WTC11 (cell line): Measurements from ENCODE around the gene PTPN5.
A peak's percentile ranks its signal among the peaks of the same experiment; 100 is the strongest.

Experiments
- JAZF1 ChIP-seq: fragments of 250-450 bp; sonication (Bioruptor Pico); IDR thresholded peaks from 2 replicates; pipeline ENCODE4 v1.9.0; 2021; ENCODE audit warnings: moderate library complexity, mild to moderate bottlenecking, inconsistent platforms
- NFYB ChIP-seq: sonication (generic); formaldehyde crosslinking; conservative IDR thresholded peaks from 2 replicates; pipeline ENCODE4 v1.8.0; 2022; ENCODE audit warnings: low read depth, missing genetic modification reagents
- TEAD4 ChIP-seq: sonication (generic); formaldehyde crosslinking; IDR thresholded peaks from 2 replicates; pipeline ENCODE4 v1.8.0; 2022; ENCODE audit warnings: mild to moderate bottlenecking, missing genetic modification reagents
- TF ChIP-seq, protein P1 (sequence below): fragments of 200-600 bp; IDR thresholded peaks from 2 replicates; pipeline ENCODE4 v1.8.0; 2022; ENCODE audit warnings: antibody characterized with exemption
- TF ChIP-seq, protein P2 (sequence below): sonication (generic); formaldehyde crosslinking; IDR thresholded peaks from 2 replicates; pipeline ENCODE4 v1.8.0; 2022; ENCODE audit warnings: mild to moderate bottlenecking, missing genetic modification reagents
- TF ChIP-seq, protein P3 (sequence below): sonication (generic); formaldehyde crosslinking; IDR thresholded peaks from 2 replicates; pipeline ENCODE4 v1.8.0; 2023; ENCODE audit warnings: mild to moderate bottlenecking, missing genetic modification reagents

DNA sequence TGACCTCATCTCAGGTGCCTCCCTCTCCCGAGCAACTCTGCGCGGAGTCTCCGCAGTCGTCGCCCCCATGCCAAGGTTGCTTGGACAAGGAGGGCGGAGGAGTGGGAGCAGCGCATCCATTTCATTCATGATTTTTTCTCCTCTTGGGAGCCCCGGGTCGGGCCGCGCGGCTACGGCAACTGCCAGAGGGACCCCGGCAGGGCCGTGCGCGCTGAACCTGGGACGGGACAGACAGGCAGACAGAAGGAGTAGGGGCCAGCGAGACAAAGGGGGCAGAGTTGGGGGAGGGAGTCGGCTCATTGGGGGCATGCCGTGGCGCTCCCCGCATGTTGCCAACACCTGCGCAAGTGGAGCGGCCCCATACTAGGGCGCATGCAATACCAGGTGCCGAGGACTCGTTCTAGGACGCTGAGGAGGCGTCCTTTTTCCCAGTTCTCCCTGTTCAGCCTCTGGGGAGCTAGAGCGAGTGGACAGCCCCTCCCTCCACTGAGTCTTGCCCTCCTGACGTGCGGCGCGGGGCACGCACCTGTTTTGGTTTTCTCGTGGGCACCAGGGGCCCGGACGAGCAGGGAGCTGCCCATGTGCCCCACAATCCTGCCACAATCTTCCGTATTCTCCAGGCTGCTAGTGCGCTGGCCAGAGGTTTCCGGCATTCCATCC lies 501 bp upstream of the PTPN5 start:
- TF ChIP-seq TEAD4 (CRISPR knock-in tag) (no peak), JAZF1 (no peak), NFYB (no peak)
- TF ChIP-seq, protein P1, sequence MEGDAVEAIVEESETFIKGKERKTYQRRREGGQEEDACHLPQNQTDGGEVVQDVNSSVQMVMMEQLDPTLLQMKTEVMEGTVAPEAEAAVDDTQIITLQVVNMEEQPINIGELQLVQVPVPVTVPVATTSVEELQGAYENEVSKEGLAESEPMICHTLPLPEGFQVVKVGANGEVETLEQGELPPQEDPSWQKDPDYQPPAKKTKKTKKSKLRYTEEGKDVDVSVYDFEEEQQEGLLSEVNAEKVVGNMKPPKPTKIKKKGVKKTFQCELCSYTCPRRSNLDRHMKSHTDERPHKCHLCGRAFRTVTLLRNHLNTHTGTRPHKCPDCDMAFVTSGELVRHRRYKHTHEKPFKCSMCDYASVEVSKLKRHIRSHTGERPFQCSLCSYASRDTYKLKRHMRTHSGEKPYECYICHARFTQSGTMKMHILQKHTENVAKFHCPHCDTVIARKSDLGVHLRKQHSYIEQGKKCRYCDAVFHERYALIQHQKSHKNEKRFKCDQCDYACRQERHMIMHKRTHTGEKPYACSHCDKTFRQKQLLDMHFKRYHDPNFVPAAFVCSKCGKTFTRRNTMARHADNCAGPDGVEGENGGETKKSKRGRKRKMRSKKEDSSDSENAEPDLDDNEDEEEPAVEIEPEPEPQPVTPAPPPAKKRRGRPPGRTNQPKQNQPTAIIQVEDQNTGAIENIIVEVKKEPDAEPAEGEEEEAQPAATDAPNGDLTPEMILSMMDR: no peak
- TF ChIP-seq, protein P2, sequence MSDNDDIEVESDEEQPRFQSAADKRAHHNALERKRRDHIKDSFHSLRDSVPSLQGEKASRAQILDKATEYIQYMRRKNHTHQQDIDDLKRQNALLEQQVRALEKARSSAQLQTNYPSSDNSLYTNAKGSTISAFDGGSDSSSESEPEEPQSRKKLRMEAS: peak; percentile 56
- TF ChIP-seq, protein P3, sequence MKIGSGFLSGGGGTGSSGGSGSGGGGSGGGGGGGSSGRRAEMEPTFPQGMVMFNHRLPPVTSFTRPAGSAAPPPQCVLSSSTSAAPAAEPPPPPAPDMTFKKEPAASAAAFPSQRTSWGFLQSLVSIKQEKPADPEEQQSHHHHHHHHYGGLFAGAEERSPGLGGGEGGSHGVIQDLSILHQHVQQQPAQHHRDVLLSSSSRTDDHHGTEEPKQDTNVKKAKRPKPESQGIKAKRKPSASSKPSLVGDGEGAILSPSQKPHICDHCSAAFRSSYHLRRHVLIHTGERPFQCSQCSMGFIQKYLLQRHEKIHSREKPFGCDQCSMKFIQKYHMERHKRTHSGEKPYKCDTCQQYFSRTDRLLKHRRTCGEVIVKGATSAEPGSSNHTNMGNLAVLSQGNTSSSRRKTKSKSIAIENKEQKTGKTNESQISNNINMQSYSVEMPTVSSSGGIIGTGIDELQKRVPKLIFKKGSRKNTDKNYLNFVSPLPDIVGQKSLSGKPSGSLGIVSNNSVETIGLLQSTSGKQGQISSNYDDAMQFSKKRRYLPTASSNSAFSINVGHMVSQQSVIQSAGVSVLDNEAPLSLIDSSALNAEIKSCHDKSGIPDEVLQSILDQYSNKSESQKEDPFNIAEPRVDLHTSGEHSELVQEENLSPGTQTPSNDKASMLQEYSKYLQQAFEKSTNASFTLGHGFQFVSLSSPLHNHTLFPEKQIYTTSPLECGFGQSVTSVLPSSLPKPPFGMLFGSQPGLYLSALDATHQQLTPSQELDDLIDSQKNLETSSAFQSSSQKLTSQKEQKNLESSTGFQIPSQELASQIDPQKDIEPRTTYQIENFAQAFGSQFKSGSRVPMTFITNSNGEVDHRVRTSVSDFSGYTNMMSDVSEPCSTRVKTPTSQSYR: no peak
